WTC11 (cell line): ENCODE data around the gene TFAP2E.

Source experiments
- AFF4 ChIP-seq: sonication (generic); formaldehyde crosslinking; IDR thresholded peaks from 2 replicates; pipeline ENCODE4 v1.8.1; 2023; ENCODE audit warnings: mild to moderate bottlenecking, missing genetic modification reagents, borderline replicate concordance
- CTCF ChIP-seq: fragments of 200-600 bp; IDR thresholded peaks from 2 replicates; pipeline ENCODE4 v1.8.0; 2022; ENCODE audit warnings: antibody characterized with exemption
- ZNF121 ChIP-seq: sonication (generic); formaldehyde crosslinking; IDR thresholded peaks from 2 replicates; pipeline ENCODE4 v1.8.0; 2023; ENCODE audit warnings: missing genetic modification reagents
- TF ChIP-seq, protein P1 (sequence below): sonication (generic); formaldehyde crosslinking; IDR thresholded peaks from 2 replicates; pipeline ENCODE4 v1.8.0; 2023; ENCODE audit warnings: missing genetic modification reagents

GRCh38 chr1:35571263-35571662 is 1.9 kb upstream of the TFAP2E start:
- TF ChIP-seq, protein P1, sequence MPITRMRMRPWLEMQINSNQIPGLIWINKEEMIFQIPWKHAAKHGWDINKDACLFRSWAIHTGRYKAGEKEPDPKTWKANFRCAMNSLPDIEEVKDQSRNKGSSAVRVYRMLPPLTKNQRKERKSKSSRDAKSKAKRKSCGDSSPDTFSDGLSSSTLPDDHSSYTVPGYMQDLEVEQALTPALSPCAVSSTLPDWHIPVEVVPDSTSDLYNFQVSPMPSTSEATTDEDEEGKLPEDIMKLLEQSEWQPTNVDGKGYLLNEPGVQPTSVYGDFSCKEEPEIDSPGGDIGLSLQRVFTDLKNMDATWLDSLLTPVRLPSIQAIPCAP = no peak
- TF ChIP-seq AFF4 (CRISPR knock-in tag) = no peak
- TF ChIP-seq CTCF = no peak
- no peak for TF ChIP-seq ZNF121 (CRISPR knock-in tag)
